GM12865 (cell line): ENCODE measurements around the gene PAFAH1B2.

Source experiments
- DNase-seq: peaks from one replicate; pipeline ENCODE4 v3.0.0; 2010; ENCODE audit warnings: low read depth
- H3K4me3 ChIP-seq: 2 replicates; pipeline ENCODE4 v1.5.1; 2011; ENCODE audit warnings: mild to moderate bottlenecking, low read depth, low read length, control low read depth
- TF ChIP-seq, protein P1 (sequence below): IDR thresholded peaks from 2 replicates; pipeline ENCODE4 v1.5.1; 2011; ENCODE audit warnings: low read length, control low read depth, low read depth, inconsistent platforms; ENCODE audit not compliant: insufficient read depth; ENCODE audit errors: missing control alignments

PAFAH1B2 gene

DNA sequence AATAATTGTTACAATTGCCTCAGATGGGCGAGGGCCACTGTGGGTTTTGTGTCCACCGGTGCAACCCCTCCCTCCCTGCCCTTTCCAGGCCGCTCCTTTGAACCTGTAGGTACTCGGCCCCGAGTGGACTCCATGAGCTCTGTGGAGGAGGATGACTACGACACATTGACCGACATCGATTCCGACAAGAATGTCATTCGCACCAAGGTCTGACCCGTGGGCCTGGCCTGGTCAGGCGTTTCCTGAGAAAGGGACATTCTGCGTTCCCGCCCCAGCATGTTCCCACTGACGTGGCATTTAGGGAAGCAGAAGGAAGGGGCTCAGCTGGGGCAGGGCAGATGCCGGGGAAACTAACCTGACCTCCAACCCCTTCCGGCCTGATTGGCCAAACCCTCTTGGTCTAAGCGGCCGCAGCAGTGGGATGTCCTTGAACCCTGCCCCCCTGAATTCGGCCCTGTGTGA, 44.6 kb downstream of the PAFAH1B2 start:
- TF ChIP-seq, protein P1, sequence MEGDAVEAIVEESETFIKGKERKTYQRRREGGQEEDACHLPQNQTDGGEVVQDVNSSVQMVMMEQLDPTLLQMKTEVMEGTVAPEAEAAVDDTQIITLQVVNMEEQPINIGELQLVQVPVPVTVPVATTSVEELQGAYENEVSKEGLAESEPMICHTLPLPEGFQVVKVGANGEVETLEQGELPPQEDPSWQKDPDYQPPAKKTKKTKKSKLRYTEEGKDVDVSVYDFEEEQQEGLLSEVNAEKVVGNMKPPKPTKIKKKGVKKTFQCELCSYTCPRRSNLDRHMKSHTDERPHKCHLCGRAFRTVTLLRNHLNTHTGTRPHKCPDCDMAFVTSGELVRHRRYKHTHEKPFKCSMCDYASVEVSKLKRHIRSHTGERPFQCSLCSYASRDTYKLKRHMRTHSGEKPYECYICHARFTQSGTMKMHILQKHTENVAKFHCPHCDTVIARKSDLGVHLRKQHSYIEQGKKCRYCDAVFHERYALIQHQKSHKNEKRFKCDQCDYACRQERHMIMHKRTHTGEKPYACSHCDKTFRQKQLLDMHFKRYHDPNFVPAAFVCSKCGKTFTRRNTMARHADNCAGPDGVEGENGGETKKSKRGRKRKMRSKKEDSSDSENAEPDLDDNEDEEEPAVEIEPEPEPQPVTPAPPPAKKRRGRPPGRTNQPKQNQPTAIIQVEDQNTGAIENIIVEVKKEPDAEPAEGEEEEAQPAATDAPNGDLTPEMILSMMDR, result no peak
- no peak for DNase-seq
- H3K4me3 ChIP-seq, result no peak overlapping the region

DNA sequence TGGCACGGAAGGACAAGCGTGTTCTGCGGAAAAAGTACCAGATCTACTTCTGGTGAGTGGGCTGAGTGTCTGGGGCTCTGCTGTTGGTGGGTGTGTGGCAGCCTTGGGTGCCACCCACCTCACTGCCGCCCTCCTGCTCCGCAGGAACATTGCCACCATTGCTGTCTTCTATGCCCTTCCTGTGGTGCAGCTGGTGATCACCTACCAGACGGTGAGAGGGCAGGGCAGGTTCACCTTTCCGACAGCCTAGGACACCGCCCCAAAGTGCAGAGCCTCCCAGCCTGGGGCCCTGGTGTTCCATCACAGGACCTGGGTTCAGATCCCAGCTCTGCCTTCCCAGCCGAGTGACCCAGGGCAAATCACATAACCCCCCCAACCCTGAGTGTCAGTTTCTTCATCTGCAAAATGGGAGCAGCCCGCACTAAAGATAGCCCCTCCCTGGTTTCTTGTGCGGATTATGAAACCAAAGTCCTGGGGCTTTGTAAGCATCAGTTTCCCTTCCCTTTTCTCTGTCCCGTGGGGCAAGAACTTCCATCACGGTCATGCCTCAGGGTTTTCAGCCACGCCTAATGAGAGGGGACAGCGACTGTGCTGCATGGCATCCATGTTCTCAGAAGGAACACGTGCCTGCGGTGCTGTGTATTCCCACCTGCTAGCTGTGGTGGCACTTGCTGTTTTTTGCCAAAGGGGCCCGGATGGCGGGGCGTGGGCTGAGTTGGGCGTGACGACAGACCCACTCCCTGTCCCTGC, 45.3 kb downstream of the PAFAH1B2 start:
- peak; percentile 79 for DNase-seq
- TF ChIP-seq, protein P1, result no peak
- peak overlapping the region; percentile 28 for H3K4me3 ChIP-seq

DNA sequence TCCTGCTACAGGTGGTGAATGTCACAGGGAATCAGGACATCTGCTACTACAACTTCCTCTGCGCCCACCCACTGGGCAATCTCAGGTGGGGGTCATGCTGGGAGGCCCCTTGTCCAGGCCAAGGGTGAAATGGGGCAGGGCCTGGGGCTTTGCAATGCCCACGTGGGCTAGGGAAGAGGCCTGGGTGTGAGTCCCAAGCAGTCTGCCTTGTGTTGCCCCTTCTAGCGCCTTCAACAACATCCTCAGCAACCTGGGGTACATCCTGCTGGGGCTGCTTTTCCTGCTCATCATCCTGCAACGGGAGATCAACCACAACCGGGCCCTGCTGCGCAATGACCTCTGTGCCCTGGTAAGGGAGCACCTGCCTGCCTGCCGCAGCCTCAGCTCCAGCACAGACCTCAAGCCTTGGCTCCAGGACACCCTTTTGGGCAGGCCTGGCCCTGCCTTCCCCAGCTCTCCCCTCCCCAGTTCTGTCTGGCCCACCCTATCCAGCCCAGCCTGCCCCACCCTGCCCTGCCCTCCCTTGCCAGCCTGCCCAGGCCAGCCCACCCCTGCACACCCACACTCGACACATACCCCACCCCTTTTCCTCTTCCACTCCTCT, 46.0 kb downstream of the PAFAH1B2 start:
- TF ChIP-seq, protein P1, result no peak
- no peak for DNase-seq
- H3K4me3 ChIP-seq, result peak overlapping the region; percentile 28

DNA sequence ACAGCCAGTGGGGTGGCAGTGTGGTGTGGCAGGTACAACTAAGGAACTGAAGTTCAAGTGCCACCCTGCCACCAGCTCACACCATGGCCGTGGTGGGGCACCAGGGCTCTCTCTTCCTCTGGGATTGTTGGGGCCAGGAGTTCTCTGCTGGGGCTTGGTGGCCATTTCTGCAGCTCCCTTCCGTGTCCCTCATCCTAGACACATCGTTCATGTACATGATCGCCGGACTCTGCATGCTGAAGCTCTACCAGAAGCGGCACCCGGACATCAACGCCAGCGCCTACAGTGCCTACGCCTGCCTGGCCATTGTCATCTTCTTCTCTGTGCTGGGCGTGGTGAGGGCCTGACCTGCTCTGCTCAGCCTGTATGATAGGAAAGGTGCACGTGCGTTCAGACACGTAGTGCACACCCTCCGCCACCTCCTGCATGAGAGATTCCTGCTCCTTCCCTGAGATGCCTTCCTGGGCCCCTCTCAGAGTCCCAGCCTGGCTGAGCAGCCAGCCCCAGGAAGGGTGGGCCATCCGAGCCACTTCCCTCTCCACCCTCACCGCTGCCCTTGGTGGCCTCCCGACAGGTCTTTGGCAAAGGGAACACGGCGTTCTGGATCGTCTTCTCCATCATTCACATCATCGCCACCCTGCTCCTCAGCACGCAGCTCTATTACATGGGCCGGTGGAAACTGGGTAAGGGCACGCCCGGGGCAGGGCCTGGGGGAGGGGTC, 47.8 kb downstream of the PAFAH1B2 start:
- TF ChIP-seq, protein P1, result no peak
- H3K4me3 ChIP-seq, result no peak overlapping the region
- DNase-seq, result no peak

DNA sequence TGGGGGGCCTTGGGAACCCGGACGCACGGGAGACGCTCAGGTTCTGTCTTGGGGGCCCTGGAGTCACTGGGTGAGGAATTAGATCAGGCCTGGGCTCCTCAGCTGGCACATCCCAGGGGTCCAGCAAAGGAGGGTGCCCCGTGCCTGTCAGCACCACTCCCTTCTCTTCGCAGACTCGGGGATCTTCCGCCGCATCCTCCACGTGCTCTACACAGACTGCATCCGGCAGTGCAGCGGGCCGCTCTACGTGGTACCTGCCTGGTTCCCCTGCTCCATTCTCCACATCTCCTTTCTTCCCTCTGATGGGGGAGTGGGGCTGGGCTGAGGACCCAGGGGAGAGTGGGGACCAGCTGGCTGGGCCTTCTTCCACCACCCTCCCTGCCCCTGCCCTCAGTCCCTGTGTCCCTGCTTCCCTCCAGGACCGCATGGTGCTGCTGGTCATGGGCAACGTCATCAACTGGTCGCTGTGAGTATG, 48.4 kb downstream of the PAFAH1B2 start:
- no peak overlapping the region for H3K4me3 ChIP-seq
- no peak for DNase-seq
- TF ChIP-seq, protein P1, result no peak

DNA sequence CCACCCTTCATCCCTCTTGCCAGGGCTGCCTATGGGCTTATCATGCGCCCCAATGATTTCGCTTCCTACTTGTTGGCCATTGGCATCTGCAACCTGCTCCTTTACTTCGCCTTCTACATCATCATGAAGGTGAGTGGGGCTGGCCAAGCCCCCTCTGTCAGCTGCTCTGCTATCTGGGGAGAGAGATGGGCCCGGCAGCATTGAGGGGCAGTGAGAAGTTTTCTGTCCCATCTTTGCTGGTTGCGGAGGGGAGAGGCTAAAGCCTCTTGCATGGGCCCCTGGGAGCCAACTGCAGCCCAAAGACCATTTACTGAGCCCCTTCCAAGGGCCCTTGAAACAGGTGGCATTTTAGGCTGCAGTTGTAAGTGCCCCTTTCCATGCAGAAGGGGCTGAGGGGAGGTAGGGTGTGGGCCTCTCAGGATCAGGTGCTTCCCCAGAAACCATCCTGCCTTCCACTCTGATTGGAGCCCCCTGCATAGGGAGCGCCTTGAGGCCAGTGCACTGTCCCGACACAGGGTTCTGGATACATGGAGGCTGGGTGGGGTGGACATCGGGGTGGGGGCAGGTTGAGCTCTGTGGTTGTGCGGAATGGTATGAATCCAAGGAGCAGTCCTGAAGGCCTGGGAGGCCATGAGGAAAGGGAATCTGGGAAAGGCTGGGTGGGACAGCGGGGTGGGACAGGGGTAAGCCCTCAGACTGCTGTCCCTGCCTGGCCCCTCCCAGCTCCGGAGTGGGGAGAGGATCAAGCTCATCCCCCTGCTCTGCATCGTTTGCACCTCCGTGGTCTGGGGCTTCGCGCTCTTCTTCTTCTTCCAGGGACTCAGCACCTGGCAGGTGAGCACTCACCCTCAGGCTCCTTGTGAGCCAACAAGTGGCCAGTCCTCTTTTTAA, 49.3 kb downstream of the PAFAH1B2 start:
- no peak for DNase-seq
- TF ChIP-seq, protein P1, result no peak
- H3K4me3 ChIP-seq, result no peak overlapping the region
